HCT116 (cell line): Measurements from ENCODE around the gene REEP3. TPM values are rescaled to one million over a fixed set of nuclear protein-coding genes. Genes with fewer than 3 reads are reported as not detected.

Experiments
- ATAC-seq: fragments of 200-7000 bp; cut with Tn5 transposase; 2 replicates; pipeline ENCODE4 v1.9.1; 2020; ENCODE audit warnings: mild to moderate bottlenecking, moderate library complexity
- BruUV-seq: library from RNA; stranded (reverse); fragments of 400-500 nt; replicated peaks from 2 replicates; lab custom pipeline; 2021; lab: Mats Ljungman, UMichigan
- CTCF ChIA-PET: fragments of 300-600 bp; sonication (Branson Sonifier 250); formaldehyde crosslinking; loops from one replicate; lab custom pipeline; 2021; ENCODE audit warnings: antibody characterized with exemption; lab: Charles Lee
- POLR2A ChIA-PET: fragments of 300-600, 350-600 bp; sonication (Branson Sonifier 250); formaldehyde crosslinking; loops from one replicate; lab custom pipeline; 2021; ENCODE audit warnings: antibody characterized with exemption; lab: Charles Lee
- RAD21 ChIA-PET, 2 experiments: fragments of 300-600 bp; sonication (Branson Sonifier 250); formaldehyde crosslinking; loops; one replicate each; lab custom pipeline; 2023; ENCODE audit warnings: low total read pairs in 2 of 2; ENCODE audit not compliant: uncharacterized antibody in 2 of 2, unreplicated experiment in 2 of 2, low non-redundant PET in 1 of 2; lab: Charles Lee
- DNase-seq: peaks from one replicate; pipeline ENCODE4 v3.0.0-alpha.2; 2010; ENCODE audit warnings: low read depth, low spot score
- H2AFZ ChIP-seq: fragments of 200-600 bp; shearing (Covaris generic), sonication (generic); 2 replicates; pipeline ENCODE4 v1.6.1; 2017; ENCODE audit warnings: low read depth, mixed run types, mixed read lengths, antibody characterized with exemption, low read length; ENCODE audit not compliant: poor library complexity, severe bottlenecking
- H3K27ac ChIP-seq: 2 replicates; pipeline ENCODE4 v1.5.1; 2012; ENCODE audit warnings: low read depth, low read length
- H3K27me3 ChIP-seq: fragments of 200-600 bp; sonication (generic); 2 replicates; pipeline ENCODE4 v1.6.1; 2016; ENCODE audit warnings: mixed run types, low read length, mixed read lengths; ENCODE audit not compliant: insufficient read depth
- H3K36me3 ChIP-seq, 2 experiments: fragments of 200-500 bp in 1 of 2; fragments of 200-600 bp in 1 of 2; sonication (Bioruptor generic) in 1 of 2; sonication (generic) in 1 of 2; 2 replicates each; pipeline versions ENCODE4 v1.5.1 to v1.6.1; 2014 to 2016; ENCODE audit warnings: low read length in 2 of 2, inconsistent platforms in 1 of 2, mixed read lengths in 1 of 2, mixed run types in 1 of 2; ENCODE audit not compliant: insufficient read depth in 2 of 2, control insufficient read depth in 1 of 2
- H3K4me1 ChIP-seq, 2 experiments: fragments of 200-600 bp in 1 of 2; sonication (generic) in 1 of 2; 2 replicates each; pipeline versions ENCODE4 v1.5.1 to v1.6.1; 2012 to 2017; ENCODE audit warnings: low read length in 2 of 2, inconsistent platforms in 1 of 2, mild to moderate bottlenecking in 1 of 2, mixed read lengths in 1 of 2, mixed run types in 1 of 2, moderate library complexity in 1 of 2; ENCODE audit not compliant: insufficient read depth in 2 of 2, control insufficient read depth in 1 of 2
- H3K4me2 ChIP-seq: fragments of 200-600 bp; sonication (generic); 2 replicates; pipeline ENCODE4 v1.6.1; 2017; ENCODE audit warnings: mixed run types, low read length, mixed read lengths
- H3K4me3 ChIP-seq, 2 experiments: fragments of 200-600 bp in 1 of 2; sonication (generic) in 1 of 2; replicated peaks in 1 of 2; 2 replicates each; pipeline ENCODE4 v1.5.1; 2011 to 2016; ENCODE audit warnings: low read length in 2 of 2, control low read depth in 1 of 2, low read depth in 1 of 2, mild to moderate bottlenecking in 1 of 2, mixed read lengths in 1 of 2, mixed run types in 1 of 2
- H3K79me2 ChIP-seq: fragments of 200-600 bp; sonication (generic); 2 replicates; pipeline ENCODE4 v1.6.1; 2017; ENCODE audit warnings: mild to moderate bottlenecking, mixed run types, low read length, moderate library complexity, mixed read lengths; ENCODE audit not compliant: insufficient read depth
- H3K9ac ChIP-seq: fragments of 200-600 bp; sonication (generic); 2 replicates; pipeline ENCODE4 v1.6.1; 2016; ENCODE audit warnings: low read length, mixed read lengths
- H3K9me2 ChIP-seq: fragments of 200-600 bp; sonication (generic), shearing (Covaris generic); 2 replicates; pipeline ENCODE4 v1.6.1; 2017; ENCODE audit warnings: mixed run types, mild to moderate bottlenecking, moderate library complexity; ENCODE audit not compliant: insufficient read depth
- H3K9me3 ChIP-seq, 2 experiments: fragments of 200-500 bp in 1 of 2; fragments of 200-600 bp in 1 of 2; sonication (Bioruptor generic) in 1 of 2; sonication (generic) in 1 of 2; 2 replicates each; pipeline ENCODE4 v1.6.1; 2014 to 2017; ENCODE audit warnings: low read length in 2 of 2, mixed read lengths in 2 of 2, inconsistent platforms in 1 of 2, low read depth in 1 of 2, mild to moderate bottlenecking in 1 of 2, mixed run types in 1 of 2, moderate library complexity in 1 of 2; ENCODE audit not compliant: control insufficient read depth in 1 of 2, insufficient read depth in 1 of 2
- H4K20me1 ChIP-seq: fragments of 200-600 bp; sonication (generic), shearing (Covaris generic); 2 replicates; pipeline ENCODE4 v1.6.1; 2017; ENCODE audit warnings: mixed run types, mild to moderate bottlenecking, moderate library complexity; ENCODE audit not compliant: insufficient read depth
- CBX3 ChIP-seq: IDR thresholded peaks from 2 replicates; pipeline ENCODE4 v1.6.1; 2012; ENCODE audit warnings: low read depth
- CEBPB ChIP-seq: IDR thresholded peaks from 2 replicates; pipeline ENCODE4 v1.6.1; 2012; ENCODE audit warnings: low read depth
- ELF1 ChIP-seq: IDR thresholded peaks from 2 replicates; pipeline ENCODE4 v1.6.1; 2012; ENCODE audit warnings: low read depth, borderline replicate concordance
- EZH2 ChIP-seq: fragments of 200-600 bp; sonication (generic); IDR thresholded peaks from 2 replicates; pipeline ENCODE4 v1.6.1; 2017; ENCODE audit warnings: antibody characterized with exemption, mixed run types
- EZH2phosphoT487 ChIP-seq: fragments of 200-600 bp; IDR thresholded peaks from 2 replicates; pipeline ENCODE4 v1.6.1; 2018; ENCODE audit warnings: antibody characterized with exemption, borderline replicate concordance
- FOSL1 ChIP-seq: IDR thresholded peaks from 2 replicates; pipeline ENCODE4 v1.6.1; 2012; ENCODE audit warnings: low read depth
- POLR2A ChIP-seq: IDR thresholded peaks from 2 replicates; pipeline ENCODE4 v1.7.0; 2011; ENCODE audit warnings: borderline replicate concordance; ENCODE audit not compliant: insufficient read depth, insufficient read length; ENCODE audit errors: extremely low read depth
- POLR2AphosphoS5 ChIP-seq: IDR thresholded peaks from 2 replicates; pipeline ENCODE4 v1.6.1; 2011; ENCODE audit warnings: mild to moderate bottlenecking, low read depth, low read length, moderate library complexity
- SP1 ChIP-seq: IDR thresholded peaks from 2 replicates; pipeline ENCODE4 v1.6.1; 2012; ENCODE audit warnings: low read depth
- SRF ChIP-seq: IDR thresholded peaks from 2 replicates; pipeline ENCODE4 v1.6.1; 2012; ENCODE audit warnings: low read depth
- YY1 ChIP-seq: IDR thresholded peaks from 2 replicates; pipeline ENCODE4 v1.6.1; 2011; ENCODE audit warnings: low read length, low read depth, moderate library complexity, mild to moderate bottlenecking; ENCODE audit not compliant: insufficient replicate concordance; ENCODE audit errors: extremely low read depth
- ZBTB33 ChIP-seq: IDR thresholded peaks from 2 replicates; pipeline ENCODE4 v1.6.1; 2011; ENCODE audit warnings: mild to moderate bottlenecking, low read length, moderate library complexity; ENCODE audit not compliant: insufficient replicate concordance; ENCODE audit errors: extremely low read depth
- ZFX ChIP-seq: fragments of 450-650 bp; IDR thresholded peaks from 2 replicates; pipeline ENCODE4 v1.6.1; 2017
- ZNF274 ChIP-seq: fragments of 200-500 bp; sonication (Bioruptor generic); IDR thresholded peaks from 2 replicates; pipeline ENCODE4 v1.6.1; 2014; ENCODE audit warnings: mild to moderate bottlenecking, low read depth, low read length, inconsistent platforms
- intact Hi-C: fragments of 100-400 bp; cut with micrococcal nuclease; formaldehyde crosslinking; loops from 2 replicates; pipeline ENCODE4 v1.10.0; 2022
- total RNA-seq: library from RNA; stranded (reverse); gene quantifications from one replicate; pipeline ENCODE4 v1.2.1, GENCODE V29; 2021; ENCODE audit not compliant: unreplicated experiment
- TF ChIP-seq, protein P1 (sequence below): IDR thresholded peaks from 2 replicates; pipeline ENCODE4 v1.6.1; 2012; ENCODE audit warnings: low read depth
- TF ChIP-seq, protein P2 (sequence below): IDR thresholded peaks from 2 replicates; pipeline ENCODE4 v1.6.1; 2012

The REEP3 gene
- total RNA-seq, 1 experiment from 2014 or later, result 41.3 TPM

DNA sequence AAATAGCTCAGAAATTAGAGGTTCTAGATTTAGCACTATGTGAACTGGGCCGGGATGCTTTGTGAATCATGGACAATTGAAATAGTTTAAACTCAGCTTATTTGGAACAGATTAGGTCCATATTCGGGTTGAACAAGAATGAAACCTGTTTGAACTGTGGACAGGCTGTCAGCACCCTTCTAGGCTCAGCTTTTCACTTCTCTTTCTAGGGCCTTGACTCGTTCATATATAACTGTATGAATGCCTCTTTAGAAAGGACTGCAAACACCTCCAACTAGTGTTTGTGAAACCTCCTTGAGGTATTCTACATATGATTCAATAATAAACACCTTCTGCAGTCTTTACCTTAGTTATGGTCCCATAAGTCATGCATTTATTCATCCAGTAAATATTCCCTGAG lies 115.6 kb downstream of the REEP3 start:
- TF ChIP-seq, protein P1, sequence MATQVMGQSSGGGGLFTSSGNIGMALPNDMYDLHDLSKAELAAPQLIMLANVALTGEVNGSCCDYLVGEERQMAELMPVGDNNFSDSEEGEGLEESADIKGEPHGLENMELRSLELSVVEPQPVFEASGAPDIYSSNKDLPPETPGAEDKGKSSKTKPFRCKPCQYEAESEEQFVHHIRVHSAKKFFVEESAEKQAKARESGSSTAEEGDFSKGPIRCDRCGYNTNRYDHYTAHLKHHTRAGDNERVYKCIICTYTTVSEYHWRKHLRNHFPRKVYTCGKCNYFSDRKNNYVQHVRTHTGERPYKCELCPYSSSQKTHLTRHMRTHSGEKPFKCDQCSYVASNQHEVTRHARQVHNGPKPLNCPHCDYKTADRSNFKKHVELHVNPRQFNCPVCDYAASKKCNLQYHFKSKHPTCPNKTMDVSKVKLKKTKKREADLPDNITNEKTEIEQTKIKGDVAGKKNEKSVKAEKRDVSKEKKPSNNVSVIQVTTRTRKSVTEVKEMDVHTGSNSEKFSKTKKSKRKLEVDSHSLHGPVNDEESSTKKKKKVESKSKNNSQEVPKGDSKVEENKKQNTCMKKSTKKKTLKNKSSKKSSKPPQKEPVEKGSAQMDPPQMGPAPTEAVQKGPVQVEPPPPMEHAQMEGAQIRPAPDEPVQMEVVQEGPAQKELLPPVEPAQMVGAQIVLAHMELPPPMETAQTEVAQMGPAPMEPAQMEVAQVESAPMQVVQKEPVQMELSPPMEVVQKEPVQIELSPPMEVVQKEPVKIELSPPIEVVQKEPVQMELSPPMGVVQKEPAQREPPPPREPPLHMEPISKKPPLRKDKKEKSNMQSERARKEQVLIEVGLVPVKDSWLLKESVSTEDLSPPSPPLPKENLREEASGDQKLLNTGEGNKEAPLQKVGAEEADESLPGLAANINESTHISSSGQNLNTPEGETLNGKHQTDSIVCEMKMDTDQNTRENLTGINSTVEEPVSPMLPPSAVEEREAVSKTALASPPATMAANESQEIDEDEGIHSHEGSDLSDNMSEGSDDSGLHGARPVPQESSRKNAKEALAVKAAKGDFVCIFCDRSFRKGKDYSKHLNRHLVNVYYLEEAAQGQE, result no peak
- TF ChIP-seq ZBTB33 (no peak), YY1 (no peak), CEBPB (no peak), POLR2AphosphoS5 (no peak), CBX3 (no peak), POLR2A (no peak), ZNF274 (no peak), ELF1 (no peak), SP1 (no peak), FOSL1 (no peak), SRF (no peak), EZH2phosphoT487 (no peak), EZH2 (no peak), ZFX (no peak)
- TF ChIP-seq, protein P2, sequence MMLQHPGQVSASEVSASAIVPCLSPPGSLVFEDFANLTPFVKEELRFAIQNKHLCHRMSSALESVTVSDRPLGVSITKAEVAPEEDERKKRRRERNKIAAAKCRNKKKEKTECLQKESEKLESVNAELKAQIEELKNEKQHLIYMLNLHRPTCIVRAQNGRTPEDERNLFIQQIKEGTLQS, result no peak
- ChIA-PET POLR2A (interaction anchor here (0.8 kb wide), 1 partner anchor 70 kb away, joined by 3 read pairs; no protein-coding TSS in a partner anchor), RAD21 (no interaction called here), CTCF (interaction anchor here (2.0 kb wide), 1 partner anchor 83 kb away, joined by 8 read pairs; no protein-coding TSS in a partner anchor)
- H3K9me2 ChIP-seq, result no peaks in the 10 kb centered on the region
- intact Hi-C loops, result no loop called here
- H3K4me3 ChIP-seq, result no peak overlapping the region
- H2AFZ ChIP-seq, result no peak overlapping the region
- no peak overlapping the region for H3K9ac ChIP-seq
- DNase-seq (no peak), ATAC-seq (no peak)
- peaks cover 7 to 9% of the 10 kb centered on the region in 2 experiments for H3K4me1 ChIP-seq
- no TSS peak for BruUV-seq
- H4K20me1 ChIP-seq, result no peaks in the 10 kb centered on the region
- no peaks in the 10 kb centered on the region for H3K27me3 ChIP-seq
- no peaks in the 10 kb centered on the region for H3K79me2 ChIP-seq
- H3K9me3 ChIP-seq, result no peaks in the 10 kb centered on the region
- no peaks in the 10 kb centered on the region for H3K36me3 ChIP-seq
- H3K27ac ChIP-seq, result no peak overlapping the region
- no peak overlapping the region for H3K4me2 ChIP-seq
